Activated naive CD4-positive, alpha-beta T cell treated with anti-CD3 and anti-CD28 coated beads, Interleukin-2, amount 10 ng/mL, durations not matched to agents 7 days and 5 days (primary cell): ENCODE data around the gene NSUN6.

ENCODE experiments used
- CTCF ChIA-PET: fragments of 350-600 bp; sonication (Branson Sonifier 250); formaldehyde crosslinking; loops from one replicate; lab custom pipeline; 2021; ENCODE audit warnings: antibody characterized with exemption; lab: Charles Lee
- DNase-seq: peaks from one replicate; pipeline ENCODE4 v3.0.0-alpha.2; 2020
- H3K27ac Mint-ChIP-seq: one replicate; pipeline ENCODE4 v1.8.0; 2021; ENCODE audit warnings: mild to moderate bottlenecking, moderate library complexity, mixed read lengths
- H3K27me3 Mint-ChIP-seq: one replicate; pipeline ENCODE4 v1.8.0; 2021; ENCODE audit warnings: mild to moderate bottlenecking, mixed read lengths
- H3K36me3 Mint-ChIP-seq: one replicate; pipeline ENCODE4 v1.8.0; 2021; ENCODE audit warnings: mixed read lengths
- H3K4me1 Mint-ChIP-seq: one replicate; pipeline ENCODE4 v1.8.0; 2021; ENCODE audit warnings: mixed read lengths
- H3K4me3 Mint-ChIP-seq: one replicate; pipeline ENCODE4 v1.8.0; 2021; ENCODE audit warnings: mild to moderate bottlenecking, moderate library complexity, mixed read lengths
- H3K9me3 Mint-ChIP-seq: one replicate; pipeline ENCODE4 v1.8.0; 2021; ENCODE audit warnings: mixed read lengths

The NSUN6 gene

DNA sequence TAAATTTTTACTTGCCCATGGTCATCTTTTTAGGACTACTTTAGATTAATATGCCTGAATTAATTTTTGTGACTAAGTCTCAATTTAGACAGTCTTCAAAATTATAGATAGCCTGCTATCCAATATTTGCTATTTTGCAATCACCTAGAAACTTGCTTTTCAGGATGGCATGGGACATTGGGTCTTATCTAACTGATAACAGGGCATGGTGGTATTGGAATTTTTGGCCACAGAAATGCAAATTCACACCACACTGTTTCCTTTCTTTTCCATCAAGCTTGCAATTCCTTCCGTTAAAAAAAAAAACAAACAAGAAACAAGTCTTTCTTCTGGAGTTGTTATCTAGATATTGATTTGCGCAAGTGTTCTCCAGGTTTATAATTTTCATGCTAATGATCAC, 16.6 kb upstream of the NSUN6 start:
- H3K9me3 Mint-ChIP-seq = no peaks in the 10 kb centered on the region
- H3K27me3 Mint-ChIP-seq = no peaks in the 10 kb centered on the region
- H3K36me3 Mint-ChIP-seq = peaks cover 32% of the 10 kb centered on the region
- DNase-seq = no peak
- CTCF ChIA-PET = no interaction called here
- no peak overlapping the region for H3K27ac Mint-ChIP-seq
- no peak overlapping the region for H3K4me3 Mint-ChIP-seq
- H3K4me1 Mint-ChIP-seq = peaks cover 15% of the 10 kb centered on the region

DNA sequence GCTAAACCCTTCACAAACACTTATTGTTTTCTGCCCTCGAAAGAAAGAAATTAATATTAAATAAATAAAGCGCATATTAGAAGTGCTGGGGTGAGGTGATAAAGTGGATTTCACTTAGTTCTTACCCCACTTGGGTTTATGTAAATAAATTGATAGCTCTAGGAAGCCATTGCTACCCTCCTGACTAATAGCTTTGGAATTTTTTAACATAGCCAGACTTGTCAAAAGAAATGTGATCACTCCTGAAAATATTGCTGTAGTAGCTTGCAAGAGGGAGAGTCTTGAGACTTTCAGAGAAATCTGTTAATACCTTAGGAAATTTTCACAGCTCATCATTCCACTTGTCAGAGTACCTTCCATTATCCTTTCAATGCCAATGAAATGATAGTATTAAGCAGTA, 15.4 kb upstream of the NSUN6 start:
- H3K27me3 Mint-ChIP-seq = no peaks in the 10 kb centered on the region
- H3K4me1 Mint-ChIP-seq = peaks cover 23% of the 10 kb centered on the region

DNA sequence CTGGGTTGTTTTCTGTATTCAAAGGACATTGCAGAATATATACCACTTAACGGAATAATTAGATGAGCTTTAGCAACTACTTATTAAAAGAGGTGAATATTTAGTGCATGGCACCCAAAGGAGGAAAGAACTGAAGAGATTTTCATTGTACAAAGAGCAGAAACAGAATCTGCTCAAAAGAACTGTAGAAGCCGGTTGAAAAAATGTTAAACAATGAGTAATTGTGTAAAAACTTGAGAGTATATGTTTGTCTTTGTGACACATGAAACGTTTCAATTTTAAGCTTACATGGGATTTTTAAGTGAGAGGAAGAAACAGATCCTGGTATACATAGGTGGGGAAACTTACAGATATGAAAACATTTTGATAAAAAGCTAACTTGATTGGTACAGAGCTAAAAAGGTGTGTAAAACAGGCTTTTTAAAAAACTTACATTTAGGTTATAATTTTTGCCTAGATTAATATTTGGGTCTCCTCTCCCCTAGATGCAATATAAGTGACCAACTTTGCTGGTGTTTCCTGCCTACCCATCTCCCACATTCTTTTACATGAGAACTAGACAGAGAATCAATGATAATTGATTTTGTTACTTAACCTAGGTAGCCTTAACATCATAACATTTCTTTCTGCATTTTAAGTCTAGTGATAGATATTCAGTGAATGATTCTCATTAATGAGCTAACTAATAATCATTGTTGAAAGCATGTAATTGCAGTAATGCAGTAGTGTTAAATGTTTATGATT, 14.6 kb upstream of the NSUN6 start:
- CTCF ChIA-PET = no interaction called here
- H3K4me1 Mint-ChIP-seq = peaks cover 31% of the 10 kb centered on the region

More for the DNA sequence above, 15.4 kb upstream of the NSUN6 start:
- no peak overlapping the region for H3K27ac Mint-ChIP-seq
- CTCF ChIA-PET = interaction anchor here (0.6 kb wide), 1 partner anchor 9 kb away, joined by 4 read pairs; no protein-coding TSS in a partner anchor
- DNase-seq = no peak
- peaks cover 30% of the 10 kb centered on the region for H3K36me3 Mint-ChIP-seq
- no peak overlapping the region for H3K4me3 Mint-ChIP-seq
- no peaks in the 10 kb centered on the region for H3K9me3 Mint-ChIP-seq

DNA sequence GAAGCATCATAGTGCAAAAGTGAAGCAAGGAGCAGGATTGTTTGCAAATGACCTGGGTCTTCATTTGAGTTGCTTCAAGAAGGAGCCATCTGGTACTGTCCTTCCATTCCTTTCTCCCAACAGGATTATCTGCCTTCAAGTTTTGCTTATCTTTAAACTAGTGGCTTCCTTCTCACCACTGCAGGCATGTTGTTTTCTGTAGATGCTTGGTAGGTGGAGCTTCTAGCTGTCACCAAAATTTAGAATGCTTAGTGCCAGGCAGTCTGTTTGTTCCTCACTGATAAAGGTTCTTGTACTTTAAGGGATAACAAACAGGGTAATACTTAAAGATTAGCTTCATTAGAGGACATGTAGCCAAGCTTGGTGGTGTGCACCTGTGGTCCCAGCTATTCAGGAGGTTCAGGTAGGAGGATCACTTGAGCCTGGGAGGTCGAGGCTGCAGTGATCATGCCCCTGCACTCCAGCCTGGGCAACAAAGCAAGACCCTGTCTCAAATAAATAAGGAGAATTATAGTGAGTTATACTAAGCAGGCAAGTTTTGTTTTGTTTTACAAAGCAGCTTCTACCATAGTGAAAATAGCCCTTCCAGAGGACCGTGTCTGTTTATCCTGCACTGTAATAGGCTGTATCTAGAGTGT, 13.6 kb upstream of the NSUN6 start:
- CTCF ChIA-PET = interaction anchor here (0.6 kb wide), 1 partner anchor 23 kb away, joined by 3 read pairs; no protein-coding TSS in a partner anchor
- peaks cover 40% of the 10 kb centered on the region for H3K4me1 Mint-ChIP-seq
- H3K27ac Mint-ChIP-seq = peak overlapping the region; percentile 47

More for the DNA sequence above, 14.6 kb upstream of the NSUN6 start:
- no peak for DNase-seq
- Mint-ChIP-seq H3K9me3 (no peaks in the 10 kb centered on the region), H3K27me3 (no peaks in the 10 kb centered on the region), H3K36me3 (peaks cover 31% of the 10 kb centered on the region), H3K27ac (no peak overlapping the region), H3K4me3 (no peak overlapping the region)

DNA sequence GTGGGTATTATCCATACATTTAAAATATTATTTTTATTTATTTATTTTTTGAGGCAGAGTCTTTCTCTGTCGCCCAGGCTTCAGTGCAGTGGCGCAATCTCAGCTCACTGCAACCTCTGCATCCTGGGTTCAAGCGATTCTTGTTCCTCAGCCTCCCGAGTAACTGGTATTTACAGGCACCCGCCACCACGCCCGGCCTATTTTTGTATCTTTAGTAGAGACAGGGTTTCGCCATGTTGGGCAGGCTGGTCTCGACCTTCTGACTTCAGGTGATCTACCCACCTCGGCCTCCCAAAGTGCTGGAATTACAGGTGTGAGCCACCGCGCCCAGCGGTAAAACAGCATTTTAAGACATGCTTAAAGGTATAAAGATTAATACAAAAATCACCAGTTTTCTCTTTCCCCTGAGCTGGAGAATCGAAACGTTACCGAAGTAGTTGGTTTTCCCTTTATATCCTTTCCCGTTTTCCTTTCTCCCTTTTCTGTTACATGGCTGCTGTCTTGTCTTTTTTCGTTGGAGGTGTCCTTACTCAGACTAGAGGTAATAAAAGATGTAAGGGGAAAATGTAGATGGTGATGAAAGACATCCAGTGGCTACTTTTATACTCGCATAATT, 9.5 kb upstream of the NSUN6 start:
- Mint-ChIP-seq H3K4me3 (peak overlapping the region; percentile 74), H3K27ac (peak overlapping the region; percentile 72), H3K36me3 (peaks cover 21% of the 10 kb centered on the region), H3K4me1 (peaks cover 53% of the 10 kb centered on the region), H3K27me3 (no peaks in the 10 kb centered on the region), H3K9me3 (no peaks in the 10 kb centered on the region)
- DNase-seq = no peak
- CTCF ChIA-PET = no interaction called here

More for the DNA sequence above, 13.6 kb upstream of the NSUN6 start:
- no peaks in the 10 kb centered on the region for H3K9me3 Mint-ChIP-seq
- H3K4me3 Mint-ChIP-seq = no peak overlapping the region
- peaks cover 29% of the 10 kb centered on the region for H3K36me3 Mint-ChIP-seq
- DNase-seq = no peak
- no peaks in the 10 kb centered on the region for H3K27me3 Mint-ChIP-seq

DNA sequence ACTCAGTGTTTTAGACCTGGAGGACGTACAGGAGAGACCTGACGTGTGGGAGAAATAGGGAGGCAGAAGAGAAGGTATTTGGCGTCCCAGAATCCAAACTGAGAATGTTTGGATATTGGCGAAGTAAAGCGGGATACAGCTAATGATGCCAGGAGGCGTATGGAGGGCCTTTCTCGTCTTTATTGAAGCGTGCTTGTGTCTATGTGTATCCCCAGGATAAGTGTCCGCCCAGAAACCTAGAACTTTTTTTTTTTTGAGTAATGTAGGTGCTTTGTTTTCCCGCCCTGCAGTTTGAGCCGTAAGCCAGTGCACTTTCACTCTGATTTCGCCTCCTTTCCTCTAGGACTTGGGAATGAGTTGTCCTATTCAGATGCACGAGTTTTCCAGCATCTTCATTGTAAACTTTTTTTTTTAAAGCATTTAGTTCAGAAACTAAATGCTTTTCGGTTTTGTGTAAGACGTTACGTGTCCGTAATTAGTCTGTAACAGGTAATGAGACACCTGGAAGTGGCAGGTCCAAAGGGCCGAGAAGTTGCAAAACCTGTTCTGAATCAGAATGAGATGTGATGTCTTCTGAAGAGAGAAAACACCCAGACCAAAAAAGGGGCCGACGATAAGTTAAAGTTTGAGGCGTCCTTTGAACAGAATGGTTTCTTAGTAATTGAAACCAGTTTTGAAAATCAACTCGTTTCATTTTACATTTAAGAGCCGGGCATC, 8.6 kb upstream of the NSUN6 start:
- peak overlapping the region; percentile 96 for H3K27ac Mint-ChIP-seq
- no peaks in the 10 kb centered on the region for H3K27me3 Mint-ChIP-seq
- peaks cover 18% of the 10 kb centered on the region for H3K36me3 Mint-ChIP-seq
- H3K4me1 Mint-ChIP-seq = peaks cover 49% of the 10 kb centered on the region
- H3K4me3 Mint-ChIP-seq = peak overlapping the region; percentile 97
- peak; percentile 29 for DNase-seq
- CTCF ChIA-PET = no interaction called here
- no peaks in the 10 kb centered on the region for H3K9me3 Mint-ChIP-seq

DNA sequence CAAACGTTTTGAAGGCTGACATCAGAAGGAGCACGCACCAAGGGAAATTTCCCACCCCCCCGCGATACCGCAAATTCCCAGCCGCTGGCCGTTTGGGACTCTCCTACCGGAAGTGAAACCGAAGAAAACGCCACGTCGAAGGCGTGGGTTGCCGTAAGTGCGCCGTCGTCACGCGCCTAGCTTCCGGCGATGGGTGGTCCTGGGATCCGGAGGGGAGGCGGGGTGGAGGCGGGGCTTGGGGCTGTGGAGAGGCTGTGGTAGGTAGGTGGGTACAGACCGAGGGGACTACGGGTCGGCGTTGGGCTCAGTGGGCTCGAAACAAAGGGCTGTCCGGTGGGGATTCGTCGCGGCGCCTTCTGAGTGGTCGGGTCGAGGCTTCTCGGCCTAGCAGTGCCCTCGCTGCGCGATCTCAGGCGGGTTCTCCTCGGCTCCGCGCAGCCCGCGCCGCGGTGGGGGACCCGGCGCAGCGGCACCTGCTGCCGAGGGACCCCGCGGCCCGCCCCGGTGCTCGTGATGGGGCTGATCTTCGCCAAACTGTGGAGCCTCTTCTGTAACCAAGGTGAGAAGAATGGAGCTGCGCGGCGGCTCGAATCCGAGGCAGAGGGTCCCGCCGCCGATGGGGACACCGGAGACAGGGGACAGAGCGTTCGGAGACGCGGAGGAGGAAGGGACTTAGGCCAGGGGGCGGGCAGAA, 7.9 kb upstream of the NSUN6 start, which contains the start of gene ARL5B:
ARL5B (plus strand) TSS at position 307 of the 694 bp plus-strand sequence; CDS start at position 514, 207 bp downstream.
- H3K4me1 Mint-ChIP-seq = peaks cover 47% of the 10 kb centered on the region
- H3K27ac Mint-ChIP-seq = peak within 1 kb of the TSS; percentile 96
- no peaks in the 10 kb centered on the region for H3K9me3 Mint-ChIP-seq
- H3K36me3 Mint-ChIP-seq = peaks cover 21% of the 10 kb centered on the region
- H3K27me3 Mint-ChIP-seq = no peaks in the 10 kb centered on the region
- peak; percentile 98 for DNase-seq
- CTCF ChIA-PET = no interaction called here
- H3K4me3 Mint-ChIP-seq = peak within 1 kb of the TSS; percentile 97

DNA sequence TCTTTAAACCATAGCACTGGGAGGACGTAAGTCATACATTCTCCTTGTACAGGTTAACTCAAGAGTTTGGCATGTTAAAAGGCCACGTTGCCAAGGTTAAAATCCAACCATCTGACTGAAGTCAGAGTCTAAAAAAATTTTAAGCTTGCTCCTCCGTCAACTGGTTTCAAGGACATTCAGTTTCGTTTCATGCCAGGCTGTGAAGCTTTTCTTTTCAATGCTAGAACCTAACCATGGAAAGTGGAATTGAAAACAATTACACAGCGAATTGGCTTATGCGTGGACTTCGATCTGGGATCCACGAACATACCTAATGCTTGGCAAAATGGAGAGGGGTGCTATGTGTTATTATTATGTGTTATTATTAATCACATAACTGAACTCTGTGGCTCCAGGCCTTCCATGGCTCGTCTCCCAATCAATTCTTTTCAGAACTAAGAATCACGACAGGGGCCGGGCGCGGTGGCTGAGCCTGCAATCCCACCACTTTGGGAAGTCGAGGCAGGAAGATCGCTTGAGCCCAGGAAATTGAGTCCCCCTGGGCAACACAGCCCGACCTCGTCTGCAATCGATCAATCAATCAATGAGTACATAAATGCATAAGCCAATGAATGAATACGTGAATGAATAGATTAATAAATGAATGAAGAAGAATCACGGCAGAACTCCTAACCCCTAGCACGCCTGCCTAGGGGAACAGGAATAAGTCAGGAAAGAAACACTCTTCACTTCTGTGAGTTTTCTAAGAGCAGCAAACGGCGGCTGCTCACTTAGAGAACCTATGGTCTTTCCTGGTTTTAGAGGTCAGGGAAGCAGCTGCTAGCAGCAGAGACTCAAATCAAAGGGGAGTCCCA, 7.1 kb upstream of the NSUN6 start:
- Mint-ChIP-seq H3K4me3 (peak overlapping the region; percentile 97), H3K36me3 (peaks cover 21% of the 10 kb centered on the region), H3K4me1 (peaks cover 43% of the 10 kb centered on the region), H3K27ac (peak overlapping the region; percentile 96), H3K27me3 (no peaks in the 10 kb centered on the region), H3K9me3 (no peaks in the 10 kb centered on the region)
- CTCF ChIA-PET = interaction anchor here (0.6 kb wide), 1 partner anchor 9 kb away, joined by 4 read pairs; no protein-coding TSS in a partner anchor
- peak; percentile 23 for DNase-seq

DNA sequence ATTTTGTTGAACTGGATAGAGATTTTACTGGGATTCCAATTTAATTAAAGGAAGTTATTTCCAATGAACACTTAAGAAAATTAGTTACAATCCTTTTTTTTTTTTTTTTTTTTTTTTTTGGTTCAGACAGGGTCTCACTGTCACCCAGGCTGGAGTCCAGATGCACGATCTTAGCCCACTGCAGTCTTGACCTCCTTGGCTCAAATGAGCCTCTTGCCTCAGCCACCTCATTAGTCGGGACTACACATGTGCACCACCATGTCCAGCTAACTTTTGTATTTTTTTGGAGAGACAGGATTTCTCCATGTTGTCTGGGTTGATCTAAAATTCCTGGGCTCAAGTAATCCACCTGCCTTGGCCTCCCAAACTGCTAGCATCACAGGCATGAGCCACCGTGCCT, 5.3 kb upstream of the NSUN6 start:
- H3K36me3 Mint-ChIP-seq = peaks cover 25% of the 10 kb centered on the region
- CTCF ChIA-PET = no interaction called here
- DNase-seq = no peak
- peaks cover 45% of the 10 kb centered on the region for H3K4me1 Mint-ChIP-seq
- H3K27me3 Mint-ChIP-seq = no peaks in the 10 kb centered on the region
- H3K27ac Mint-ChIP-seq = no peak overlapping the region
- no peaks in the 10 kb centered on the region for H3K9me3 Mint-ChIP-seq
- H3K4me3 Mint-ChIP-seq = no peak overlapping the region

DNA sequence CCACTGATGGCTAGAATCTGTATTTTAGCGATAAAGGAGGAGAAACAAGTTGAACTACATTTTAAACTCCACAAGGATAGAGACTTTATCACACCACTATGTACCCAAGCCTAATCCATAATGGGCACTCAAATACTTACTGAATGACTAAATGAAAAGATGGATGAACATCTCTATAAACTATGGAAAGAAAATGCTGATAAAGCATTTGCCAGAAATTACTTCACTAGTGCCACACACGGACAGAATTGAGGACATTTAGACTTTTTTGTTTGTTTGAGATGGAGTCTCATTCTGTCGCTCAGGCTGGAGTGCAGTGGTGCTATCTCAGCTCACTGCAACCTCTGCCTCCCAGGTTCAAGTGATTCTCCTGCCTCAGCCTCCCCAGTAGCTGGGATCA, 1.7 kb upstream of the NSUN6 start:
- Mint-ChIP-seq H3K9me3 (no peaks in the 10 kb centered on the region), H3K27me3 (no peaks in the 10 kb centered on the region), H3K4me1 (peaks cover 54% of the 10 kb centered on the region), H3K27ac (no peak overlapping the region), H3K4me3 (no peak overlapping the region), H3K36me3 (peaks cover 18% of the 10 kb centered on the region)
- CTCF ChIA-PET = no interaction called here
- DNase-seq = no peak

DNA sequence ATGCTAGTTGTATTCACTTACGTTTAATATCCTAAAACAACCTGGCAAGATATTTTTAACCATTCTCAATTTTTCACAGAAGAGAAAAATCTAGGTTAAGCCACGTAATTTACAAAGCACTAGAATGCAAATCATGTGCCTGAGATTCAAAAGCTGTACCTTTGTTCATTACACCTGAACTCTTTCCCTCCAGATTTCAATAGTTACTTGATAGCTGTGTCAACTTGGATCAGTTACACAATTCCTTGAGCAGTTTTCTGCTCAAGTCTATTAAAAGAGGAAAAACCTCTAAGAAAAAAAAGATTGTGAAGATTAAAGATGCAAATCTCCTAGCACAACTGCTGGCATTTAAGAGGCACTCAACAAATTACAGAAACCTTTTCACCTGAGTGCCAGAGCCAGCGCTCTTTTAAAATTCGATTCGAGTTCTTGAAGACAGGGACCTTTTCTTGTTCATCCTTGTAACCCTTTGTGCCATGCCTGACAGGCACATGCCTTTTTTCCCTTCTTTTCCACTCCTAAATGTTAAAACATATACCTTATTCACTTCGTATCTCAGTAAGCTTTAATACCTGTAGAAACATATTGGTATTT, 886 bp downstream of the NSUN6 start:
- Mint-ChIP-seq H3K4me1 (peaks cover 47% of the 10 kb centered on the region), H3K27ac (peak overlapping the region; percentile 97), H3K27me3 (no peaks in the 10 kb centered on the region), H3K9me3 (no peaks in the 10 kb centered on the region), H3K36me3 (peaks cover 22% of the 10 kb centered on the region), H3K4me3 (peak overlapping the region; percentile 95)
- DNase-seq = peak; percentile 22
- CTCF ChIA-PET = no interaction called here

DNA sequence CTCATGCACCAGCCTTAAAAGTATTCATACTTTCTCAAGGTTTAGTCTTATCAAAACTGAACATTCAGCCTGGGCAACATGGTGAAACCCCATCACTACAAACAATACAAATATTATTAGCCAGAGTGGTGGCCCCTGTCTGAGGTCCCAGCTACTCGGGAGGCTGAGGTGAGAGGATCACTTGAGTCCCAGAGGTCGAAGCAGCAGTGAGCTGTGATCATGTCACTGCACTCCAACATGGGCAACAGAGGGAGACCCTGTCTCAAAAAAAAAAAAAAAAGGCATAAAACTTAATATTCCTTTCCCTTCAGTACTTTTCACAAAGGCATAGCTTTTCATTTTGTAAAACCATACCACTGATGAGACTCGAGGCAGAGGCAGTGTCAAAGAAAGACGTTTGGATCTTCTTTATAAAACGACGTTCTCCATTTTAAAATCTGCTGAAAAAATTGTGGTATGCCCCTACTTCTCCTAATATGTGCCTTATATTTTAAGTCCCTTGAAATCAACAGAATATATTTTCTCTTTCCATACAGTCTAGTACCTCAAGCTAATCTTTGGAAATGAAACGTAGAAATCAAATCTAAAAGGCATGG, 1.9 kb downstream of the NSUN6 start:
- Mint-ChIP-seq H3K36me3 (peaks cover 24% of the 10 kb centered on the region), H3K9me3 (no peaks in the 10 kb centered on the region), H3K4me3 (peak overlapping the region; percentile 95), H3K27me3 (no peaks in the 10 kb centered on the region), H3K27ac (peak overlapping the region; percentile 97), H3K4me1 (peaks cover 47% of the 10 kb centered on the region)
- no peak for DNase-seq
- CTCF ChIA-PET = interaction anchor here (1.5 kb wide), 1 partner anchor 10 kb away, joined by 4 read pairs; no protein-coding TSS in a partner anchor
